HG03521 (cell line): ENCODE results near the gene SORL1.
"Not testable (repeated sequence)": the region's sequence is repeated elsewhere in the genome, so short reads cannot be mapped to it uniquely, and the experiment has no call there.

Experiments
- ATAC-seq: cut with Tn5 transposase; IDR thresholded peaks from one replicate; pipeline ENCODE4 v1.9.1; 2021; ENCODE audit warnings: mild to moderate bottlenecking, moderate library complexity; ENCODE audit not compliant: unreplicated experiment

SORL1 gene

DNA sequence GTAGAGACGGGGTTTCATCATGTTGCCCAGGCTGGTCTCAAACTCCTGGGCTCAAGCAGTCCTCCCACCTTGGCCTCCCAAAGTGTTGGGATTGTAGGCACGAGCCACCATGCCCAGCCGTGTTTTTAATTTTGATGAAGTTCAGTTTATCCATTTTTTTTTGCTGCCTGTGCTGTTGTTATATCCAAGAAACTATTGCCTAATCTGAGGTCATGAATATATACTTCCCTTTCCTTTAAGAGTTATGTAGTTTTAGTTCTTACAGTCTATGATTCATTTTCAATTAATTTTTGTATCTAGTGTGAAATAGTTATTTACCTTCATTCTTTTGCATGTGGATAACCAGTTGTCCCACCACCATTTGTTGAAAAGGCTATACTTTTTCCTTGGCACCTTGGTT lies 50.9 kb downstream of the SORL1 start:
- no peak for ATAC-seq

DNA sequence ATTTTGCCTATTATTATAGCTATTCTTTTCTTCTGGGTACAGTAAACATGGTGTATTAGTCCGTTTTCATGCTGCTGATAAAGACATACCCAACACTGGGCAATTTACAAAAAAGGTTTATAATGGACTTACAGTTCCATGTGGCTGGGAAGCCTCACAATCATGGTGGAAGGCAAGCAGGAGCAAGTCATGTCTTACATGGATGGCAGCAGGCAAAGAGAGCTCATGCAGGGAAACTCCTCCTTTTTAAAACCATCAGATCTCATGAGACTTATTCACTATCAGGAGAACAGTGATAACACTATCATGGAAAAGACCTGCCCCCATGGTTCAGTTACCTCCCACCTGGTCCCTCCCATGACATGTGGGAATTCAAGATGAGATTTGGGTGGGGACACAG lies 54.1 kb downstream of the SORL1 start:
- not testable (repeated sequence) for ATAC-seq

DNA sequence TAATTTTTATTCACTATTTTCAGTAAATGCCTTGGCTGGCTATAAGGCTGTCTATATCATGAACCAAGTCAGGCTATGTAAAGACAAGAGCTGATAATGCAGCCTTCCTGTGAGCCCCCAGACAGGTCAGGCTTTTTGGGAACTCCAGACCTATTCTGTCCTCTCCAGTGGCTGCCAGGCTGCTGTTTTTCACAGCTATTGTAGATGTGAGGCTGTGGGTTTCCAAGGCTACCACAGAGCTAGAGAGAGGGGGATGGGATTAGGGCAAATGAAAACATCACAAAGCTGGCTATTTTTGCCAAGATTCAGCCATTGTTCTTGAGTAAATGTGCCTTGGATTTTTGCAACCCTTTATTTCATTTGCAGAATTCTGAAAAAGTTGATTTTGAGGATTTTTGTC lies 56.3 kb downstream of the SORL1 start:
- no peak for ATAC-seq

DNA sequence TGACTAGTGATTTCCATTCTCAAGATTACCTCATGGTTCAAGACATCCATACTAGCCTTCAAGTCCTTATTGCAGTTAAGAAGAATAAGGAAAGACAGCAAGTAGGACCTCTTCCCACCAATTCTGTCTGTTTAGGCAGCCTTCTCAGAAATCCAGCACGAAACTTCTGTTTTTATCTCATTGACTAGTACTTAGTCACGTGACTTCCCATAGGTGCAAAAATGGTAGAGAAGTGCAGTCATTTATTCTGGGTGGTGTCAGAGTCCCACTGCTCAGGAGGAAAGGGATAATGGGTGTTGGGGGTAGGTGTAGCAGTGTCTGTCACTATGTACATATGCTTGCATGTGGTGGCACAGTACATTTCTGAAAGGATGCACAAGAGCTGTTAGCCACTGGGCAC lies 58.3 kb downstream of the SORL1 start:
- no peak for ATAC-seq

DNA sequence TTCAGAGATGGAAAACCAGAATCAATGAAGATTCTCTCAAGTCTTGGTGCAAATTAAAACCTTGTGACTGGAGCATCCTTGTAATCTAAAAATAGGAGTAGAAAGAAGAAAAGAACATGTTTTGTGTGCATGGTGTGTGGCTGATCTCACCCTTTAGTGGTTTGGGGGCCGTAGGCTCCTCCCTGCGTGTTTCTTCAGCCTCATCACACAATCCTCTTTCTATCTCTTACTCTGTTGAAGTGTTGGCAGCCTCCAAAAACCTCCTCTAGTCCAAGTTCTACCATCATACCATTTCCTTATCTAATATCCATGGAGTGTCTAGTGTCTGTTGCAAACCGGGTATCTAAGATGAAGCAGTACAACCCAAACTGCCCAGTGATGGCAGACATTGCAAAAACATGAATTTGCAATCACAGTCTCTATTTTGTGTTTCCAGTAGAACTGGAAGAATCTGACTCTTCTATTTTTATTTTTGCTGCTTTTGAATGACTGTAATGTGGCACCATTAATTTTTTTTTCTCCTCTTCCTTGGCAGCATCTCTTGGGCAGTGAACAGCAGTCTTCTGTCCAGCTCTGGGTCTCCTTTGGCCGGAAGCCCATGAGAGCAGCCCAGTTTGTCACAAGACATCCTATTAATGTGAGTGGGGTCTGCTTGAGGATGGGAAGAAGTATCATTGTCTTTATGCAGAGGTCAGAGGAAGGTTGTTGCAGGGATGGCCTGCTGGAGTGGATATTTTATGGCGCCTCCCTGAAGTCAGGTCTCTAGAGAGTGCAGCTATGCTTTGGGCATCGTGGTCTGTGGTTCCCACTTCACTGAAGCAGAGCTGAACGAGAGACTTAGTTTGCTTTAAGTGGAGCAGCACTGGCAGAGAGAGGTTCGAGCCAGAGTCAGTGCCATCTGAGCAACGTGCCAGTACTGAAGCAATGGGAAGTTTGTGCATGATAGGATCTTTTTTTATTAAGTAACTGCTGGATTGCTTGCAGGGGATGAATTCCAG lies 60.7 kb downstream of the SORL1 start:
- no peak for ATAC-seq

DNA sequence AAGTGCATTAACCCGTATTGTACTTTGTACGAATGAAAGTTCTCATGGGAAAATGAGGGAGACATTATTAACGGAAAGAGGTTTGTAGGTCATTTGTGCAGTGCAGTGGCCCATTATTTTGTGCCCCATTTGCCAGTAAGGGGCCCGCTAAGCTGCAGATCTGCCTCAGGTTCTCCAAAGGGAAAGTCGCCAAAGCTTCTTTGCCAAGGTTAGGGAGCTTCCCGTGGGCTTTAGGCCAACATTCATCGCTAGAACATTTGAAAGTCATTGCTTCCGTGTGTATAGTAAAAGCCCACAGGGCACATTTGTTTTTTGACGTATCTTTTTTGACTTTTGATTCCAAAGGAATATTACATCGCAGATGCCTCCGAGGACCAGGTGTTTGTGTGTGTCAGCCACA lies 61.7 kb downstream of the SORL1 start:
- ATAC-seq = no peak

DNA sequence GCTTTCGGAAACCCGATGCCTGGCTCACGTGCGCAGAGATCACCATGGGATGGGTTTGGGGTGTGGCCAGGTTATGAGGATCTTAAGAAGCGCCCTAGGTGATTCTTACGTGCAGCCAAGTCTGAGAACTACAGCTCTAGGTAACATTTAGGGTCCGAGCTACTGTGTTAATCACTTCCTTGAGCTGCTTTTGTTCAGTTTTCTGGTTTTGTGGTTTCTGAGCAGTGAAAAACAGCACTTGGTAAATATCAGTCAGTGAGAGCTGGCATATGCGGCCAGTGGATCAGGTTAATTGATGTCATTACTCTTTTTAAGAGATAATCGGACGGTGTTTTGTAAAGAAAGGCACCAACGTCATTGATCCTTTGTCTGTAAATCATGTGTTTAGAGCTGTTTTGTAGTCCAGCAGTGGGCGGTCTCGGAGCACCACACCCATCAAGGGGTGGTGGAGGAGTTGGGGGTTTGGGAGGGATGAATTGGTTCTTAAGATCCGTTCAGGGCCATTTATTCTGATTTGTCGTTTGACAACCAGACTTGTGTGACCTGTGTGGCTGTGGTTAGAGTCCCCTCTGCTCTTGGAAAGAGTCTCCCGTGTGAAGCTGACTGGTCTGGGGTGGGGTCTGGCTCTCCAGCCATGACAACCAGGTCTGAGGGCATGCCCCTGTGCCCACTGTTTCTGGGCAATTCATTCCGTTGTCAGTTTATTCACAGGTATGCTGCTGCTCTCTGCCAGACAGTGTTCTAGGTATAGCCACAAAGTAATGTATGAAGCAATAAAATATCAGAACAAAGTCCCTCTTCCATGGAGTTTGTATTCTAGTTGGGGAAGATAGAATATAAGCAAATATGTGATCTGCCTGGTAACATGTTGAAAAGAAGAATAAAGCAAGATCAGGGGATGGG lies 62.6 kb downstream of the SORL1 start:
- ATAC-seq = no peak

DNA sequence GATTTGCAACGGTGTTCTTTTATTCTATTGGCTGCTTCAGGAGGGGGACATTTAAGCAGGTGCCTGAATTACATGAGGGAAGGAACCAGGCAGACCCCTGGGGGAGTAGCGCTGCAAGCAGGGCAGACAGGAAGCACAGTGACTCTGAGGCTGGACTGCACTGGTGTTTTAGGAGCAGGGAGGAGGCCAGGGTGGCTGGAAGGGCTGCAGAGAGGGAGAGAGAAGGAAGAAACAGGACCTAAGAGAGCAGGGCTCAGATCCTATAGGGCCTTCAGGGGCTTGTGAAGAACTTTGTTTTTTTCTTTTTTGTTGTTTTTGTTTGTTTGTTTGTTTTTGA lies 63.2 kb downstream of the SORL1 start:
- ATAC-seq = no peak

DNA sequence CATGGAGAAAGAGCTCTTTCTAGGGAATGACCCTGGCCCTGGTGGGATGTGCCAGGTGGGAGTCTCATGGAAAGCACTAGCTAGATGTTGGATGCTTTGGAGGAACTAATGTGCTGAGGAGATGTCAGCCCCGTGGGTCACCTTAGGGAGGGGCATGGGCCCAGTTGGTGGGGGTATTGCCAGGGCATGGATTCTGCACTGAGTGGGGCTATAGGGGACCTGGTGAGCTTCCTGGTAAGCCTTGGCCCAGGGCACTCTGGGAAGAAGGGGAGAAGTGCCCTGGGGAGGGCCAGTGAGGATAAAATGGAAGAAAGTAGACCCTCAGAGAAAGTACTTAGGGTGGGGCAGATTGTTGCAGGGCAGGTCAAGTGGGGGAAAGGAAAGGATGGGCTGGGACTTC lies 65.9 kb downstream of the SORL1 start:
- no peak for ATAC-seq

DNA sequence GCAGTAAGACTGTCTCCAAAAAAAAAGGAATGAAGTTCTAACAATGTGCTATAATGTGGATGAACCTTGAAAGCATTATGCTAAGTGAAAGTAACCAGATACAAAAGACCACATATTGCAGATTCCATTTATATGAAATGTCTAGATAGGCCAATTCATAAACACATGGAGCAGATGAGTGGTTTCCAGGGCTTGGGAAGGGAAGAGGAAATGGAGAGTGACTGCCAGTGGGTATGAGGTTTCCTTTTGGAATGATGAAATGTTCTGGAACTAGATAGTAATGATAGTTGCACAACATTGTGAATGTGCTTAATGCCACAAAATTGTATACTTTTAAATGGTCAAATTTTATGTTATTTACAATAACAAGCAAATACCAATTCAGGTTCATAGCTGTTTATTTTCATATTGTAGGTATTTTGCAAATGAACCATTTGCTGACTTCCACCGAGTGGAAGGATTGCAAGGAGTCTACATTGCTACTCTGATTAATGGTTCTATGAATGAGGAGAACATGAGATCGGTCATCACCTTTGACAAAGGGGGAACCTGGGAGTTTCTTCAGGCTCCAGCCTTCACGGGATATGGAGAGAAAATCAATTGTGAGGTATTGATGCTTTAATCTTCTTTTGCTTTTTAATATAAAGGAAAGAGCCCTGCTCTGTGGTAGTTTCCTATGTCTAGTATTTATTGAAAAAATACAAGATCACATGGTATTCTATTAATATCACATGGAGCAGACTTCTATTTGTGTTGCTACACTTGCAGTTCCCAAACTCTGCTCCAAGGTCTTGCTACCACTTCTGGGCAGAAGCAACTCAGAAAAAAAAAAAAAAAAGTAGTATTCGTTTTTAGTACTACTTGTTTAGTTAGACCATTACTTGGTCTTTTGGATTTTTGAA lies 68.4 kb downstream of the SORL1 start:
- ATAC-seq = no peak

DNA sequence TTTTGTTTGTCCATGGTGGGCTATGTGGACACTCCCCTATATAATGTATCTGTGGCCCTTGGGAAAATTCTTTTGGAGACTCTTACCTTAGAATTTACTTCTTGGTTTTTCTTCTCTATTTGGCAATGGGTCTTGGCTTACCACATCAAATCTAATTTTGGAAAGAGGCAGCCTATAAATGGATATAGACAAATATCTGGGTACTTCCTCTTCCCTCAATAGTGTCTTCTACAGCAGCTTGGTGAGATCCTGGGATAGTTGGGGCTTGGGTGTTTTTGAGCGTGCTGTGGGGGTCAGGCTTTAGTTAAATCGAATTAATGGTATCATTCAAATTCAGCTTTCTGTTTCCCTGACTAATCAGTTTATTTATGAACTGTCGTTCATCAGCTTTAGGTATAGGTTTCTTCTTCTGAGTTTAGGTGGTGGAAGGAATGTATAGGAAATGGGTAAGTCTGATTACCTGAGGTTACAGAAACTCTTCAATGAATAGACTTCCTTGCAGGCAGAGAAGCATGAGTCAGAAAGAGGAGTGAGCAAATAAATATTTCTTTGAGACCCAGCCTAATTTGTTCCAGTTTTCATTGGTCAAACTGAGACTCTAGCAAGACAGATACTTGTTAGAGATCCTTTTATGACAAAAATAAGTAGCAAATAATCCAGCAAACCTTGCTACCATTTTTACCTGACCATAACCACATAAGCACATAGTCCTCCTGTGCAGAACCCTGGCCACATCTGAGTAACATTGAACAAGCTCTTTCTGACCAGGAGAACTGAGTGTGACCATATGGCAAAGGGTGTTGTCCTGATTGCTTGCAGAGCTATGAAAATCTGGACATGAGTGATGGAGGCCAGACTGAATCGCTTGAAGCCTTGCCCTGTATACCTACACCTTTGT lies 69.3 kb downstream of the SORL1 start:
- ATAC-seq = no peak

DNA sequence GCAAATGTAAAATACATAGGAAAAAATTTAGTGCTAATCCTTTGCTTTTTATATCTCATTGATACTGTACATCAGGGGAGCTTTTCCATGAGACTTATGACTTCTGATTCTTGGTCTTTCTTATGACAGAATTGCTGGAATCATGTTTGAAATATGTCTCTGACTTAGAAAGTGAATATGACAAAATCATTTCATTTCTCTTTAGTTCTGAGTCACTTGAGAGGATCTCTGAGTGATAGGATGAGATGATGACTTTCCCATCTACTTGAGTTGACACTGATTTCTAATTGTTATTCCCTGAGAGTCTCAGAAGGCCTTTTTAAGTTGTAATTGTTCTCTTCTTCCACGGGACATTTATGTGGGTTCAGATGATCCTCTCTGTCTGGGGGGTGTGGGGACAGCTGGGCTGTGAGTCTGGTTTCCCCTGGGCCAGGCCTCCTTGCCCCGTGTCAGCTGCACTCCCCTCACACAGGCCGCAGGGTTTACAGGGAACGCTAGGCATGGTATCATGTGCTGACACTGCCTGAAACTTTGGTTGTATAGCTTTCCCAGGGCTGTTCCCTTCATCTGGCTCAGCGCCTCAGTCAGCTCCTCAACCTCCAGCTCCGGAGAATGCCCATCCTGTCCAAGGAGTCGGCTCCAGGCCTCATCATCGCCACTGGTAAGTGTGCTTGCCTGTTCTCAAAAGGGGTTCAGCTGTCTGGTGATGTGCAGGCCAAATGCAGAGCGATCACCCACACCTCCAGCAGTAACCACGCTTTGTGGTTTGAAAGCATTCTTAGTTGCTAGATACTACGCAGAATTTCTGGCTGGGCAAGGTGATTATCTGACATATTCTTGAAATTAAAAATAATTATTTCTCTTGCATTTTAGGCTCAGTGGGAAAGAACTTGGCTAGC lies 70.2 kb downstream of the SORL1 start:
- no peak for ATAC-seq

DNA sequence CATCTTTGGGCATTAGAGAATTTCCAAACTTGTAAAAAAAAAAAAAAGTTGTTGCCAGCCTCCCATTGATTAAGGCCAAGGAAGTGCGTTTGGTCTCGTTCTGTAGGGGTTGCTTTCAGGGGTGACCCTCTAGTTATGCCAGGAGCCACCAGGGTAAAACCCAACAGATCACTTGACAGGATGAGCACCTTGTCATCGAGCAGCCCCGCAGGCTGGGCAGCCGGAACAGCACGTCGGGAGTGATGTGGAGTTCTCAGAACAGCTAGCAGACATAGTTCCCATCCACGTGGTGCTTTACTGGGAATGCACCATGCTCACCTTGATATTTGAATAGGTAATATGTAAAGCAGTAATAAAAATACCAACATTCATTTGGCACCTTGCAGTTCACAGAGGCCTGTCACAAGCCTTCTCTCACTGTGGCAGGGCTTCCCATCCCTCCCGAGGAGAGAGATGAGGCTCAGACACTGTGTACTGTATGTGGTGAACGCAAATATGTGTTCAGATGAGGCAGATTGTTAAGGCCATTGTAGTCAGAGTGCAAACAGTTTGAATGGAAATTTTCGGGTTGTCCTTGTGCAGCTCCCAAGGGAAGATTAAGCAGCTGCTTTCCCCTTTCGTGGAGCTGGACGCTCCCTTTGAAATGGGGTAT lies 71.6 kb downstream of the SORL1 start:
- ATAC-seq = no peak

DNA sequence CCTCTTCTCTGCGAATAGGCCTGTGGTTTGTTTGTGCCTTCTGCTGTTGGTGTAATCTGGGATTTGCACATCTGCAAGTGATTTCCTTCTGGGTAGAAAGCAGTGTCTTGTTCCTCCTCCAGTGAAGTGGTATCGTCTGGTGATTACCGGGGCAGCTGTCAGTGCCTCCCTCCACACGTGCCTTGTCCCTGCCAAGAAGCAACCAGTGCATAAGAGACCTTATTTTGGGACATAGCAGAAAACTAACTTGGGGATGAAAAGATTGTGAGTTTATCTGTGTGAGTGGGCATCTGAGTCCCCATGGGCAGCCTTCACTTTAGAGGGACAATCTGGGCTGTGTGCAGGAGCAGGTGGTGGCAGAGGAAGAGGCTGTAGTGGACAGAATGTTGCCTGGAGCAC lies 72.1 kb downstream of the SORL1 start:
- ATAC-seq = no peak

DNA sequence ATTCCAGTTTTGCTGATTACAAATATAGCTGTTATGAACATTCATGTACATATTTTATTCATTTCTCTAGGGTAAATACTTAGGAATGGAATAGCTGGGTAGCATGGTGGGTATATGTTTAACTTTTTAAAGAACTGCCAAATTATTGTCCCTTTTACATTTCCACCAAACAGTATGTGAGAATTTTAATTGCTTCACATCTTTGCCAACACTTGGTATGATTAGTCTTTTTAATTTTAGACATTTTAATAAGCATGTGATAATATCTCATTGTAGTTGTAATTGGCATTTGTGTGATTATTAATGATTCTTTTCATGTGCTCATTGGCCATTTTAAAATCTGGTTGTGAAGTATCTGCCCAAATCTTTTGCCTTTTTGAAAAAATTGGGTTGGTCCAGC lies 73.3 kb downstream of the SORL1 start:
- ATAC-seq = no peak

DNA sequence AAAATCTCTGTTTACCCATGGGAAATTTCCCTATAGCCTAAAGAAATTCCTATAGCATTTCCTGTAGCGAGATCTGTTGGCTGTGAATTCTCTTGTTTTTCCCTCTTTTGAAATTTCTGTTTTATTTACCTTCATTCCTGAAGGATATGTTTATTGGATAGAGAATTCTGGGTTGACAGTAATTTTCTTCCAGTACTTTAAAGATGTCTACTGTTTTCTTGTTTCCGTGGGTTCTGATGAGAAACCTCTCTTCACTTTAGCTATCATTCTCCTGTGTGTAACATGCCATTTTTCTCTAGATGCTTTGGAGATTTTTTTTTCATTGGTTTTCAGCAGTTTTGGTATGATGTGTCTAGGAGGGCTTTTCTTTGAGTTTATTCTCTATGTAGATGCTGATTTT lies 78.1 kb downstream of the SORL1 start:
- no peak for ATAC-seq

DNA sequence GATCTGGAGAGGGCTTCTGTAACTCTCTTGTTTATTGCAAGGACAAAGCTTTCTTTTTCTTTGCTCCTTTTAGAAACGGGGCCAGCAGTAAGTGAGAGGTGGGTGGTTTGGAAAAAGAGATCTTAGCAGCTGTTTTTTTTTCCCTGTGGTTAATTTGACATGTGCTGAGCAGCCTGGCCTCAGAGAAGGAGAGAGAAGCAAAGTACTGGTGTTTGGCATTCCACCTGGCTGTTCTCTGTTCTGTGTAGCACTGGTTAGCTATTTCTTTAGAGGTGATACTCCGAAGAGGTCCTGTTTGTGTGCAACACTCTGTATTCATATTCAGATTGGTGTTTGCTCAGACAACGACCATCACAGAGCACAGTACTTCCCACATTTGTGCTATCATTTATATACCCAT lies 81.5 kb downstream of the SORL1 start:
- no peak for ATAC-seq
